Activated CD8-positive, alpha-beta T cell treated with anti-CD3 and anti-CD28 coated beads for 36 hours (primary cell): ENCODE data around the gene STEAP3. TPM values are rescaled to one million over a fixed set of nuclear protein-coding genes. Genes with fewer than 3 reads are reported as not detected.
A peak's percentile ranks its signal among the peaks of the same experiment; 100 is the strongest.

Experiments used
- ATAC-seq: fragments of 200-7000 bp; cut with Tn5 transposase; one replicate; pipeline ENCODE4 v1.10.0; 2021; ENCODE audit warnings: mild to moderate bottlenecking, moderate library complexity
- CTCF ChIA-PET: fragments of 350-600 bp; sonication (Branson Sonifier 250); formaldehyde crosslinking; loops from one replicate; lab custom pipeline; 2021; ENCODE audit warnings: antibody characterized with exemption; lab: Charles Lee
- POLR2A ChIA-PET: fragments of 350-600 bp; sonication (Branson Sonifier 250); formaldehyde crosslinking; loops from one replicate; lab custom pipeline; 2021; ENCODE audit warnings: antibody characterized with exemption; lab: Charles Lee
- DNase-seq: peaks from one replicate; pipeline ENCODE4 v3.0.0-alpha.2; 2020
- H3K27ac Mint-ChIP-seq: one replicate; pipeline ENCODE4 v1.8.0; 2021; ENCODE audit warnings: mild to moderate bottlenecking, mixed read lengths
- H3K27me3 Mint-ChIP-seq: one replicate; pipeline ENCODE4 v1.8.0; 2021; ENCODE audit warnings: mixed read lengths
- H3K36me3 Mint-ChIP-seq: one replicate; pipeline ENCODE4 v1.8.0; 2021; ENCODE audit warnings: low read depth, mixed read lengths
- H3K4me1 Mint-ChIP-seq: one replicate; pipeline ENCODE4 v1.8.0; 2021; ENCODE audit warnings: low read depth, mixed read lengths
- H3K4me3 Mint-ChIP-seq: one replicate; pipeline ENCODE4 v1.8.0; 2021; ENCODE audit warnings: mild to moderate bottlenecking, moderate library complexity, mixed read lengths
- H3K9me3 Mint-ChIP-seq: one replicate; pipeline ENCODE4 v1.8.0; 2021; ENCODE audit warnings: mixed read lengths
- intact Hi-C: fragments of 100-400 bp; cut with micrococcal nuclease; formaldehyde crosslinking; loops from one replicate; pipeline ENCODE4 v1.10.0; 2022
- total RNA-seq, 2 experiments: library from RNA; stranded (reverse); gene quantifications; one replicate each; pipeline ENCODE4 v1.2.3, GENCODE V29; 2021
- TF ChIP-seq, protein P1 (sequence below): fragments of 200-600 bp; IDR thresholded peaks from one replicate; pipeline ENCODE4 v1.8.0; 2022; ENCODE audit warnings: antibody characterized with exemption, mild to moderate bottlenecking

STEAP3 gene
- total RNA-seq, 2 experiments from 2014 or later: 0.18 to 0.34 TPM

DNA sequence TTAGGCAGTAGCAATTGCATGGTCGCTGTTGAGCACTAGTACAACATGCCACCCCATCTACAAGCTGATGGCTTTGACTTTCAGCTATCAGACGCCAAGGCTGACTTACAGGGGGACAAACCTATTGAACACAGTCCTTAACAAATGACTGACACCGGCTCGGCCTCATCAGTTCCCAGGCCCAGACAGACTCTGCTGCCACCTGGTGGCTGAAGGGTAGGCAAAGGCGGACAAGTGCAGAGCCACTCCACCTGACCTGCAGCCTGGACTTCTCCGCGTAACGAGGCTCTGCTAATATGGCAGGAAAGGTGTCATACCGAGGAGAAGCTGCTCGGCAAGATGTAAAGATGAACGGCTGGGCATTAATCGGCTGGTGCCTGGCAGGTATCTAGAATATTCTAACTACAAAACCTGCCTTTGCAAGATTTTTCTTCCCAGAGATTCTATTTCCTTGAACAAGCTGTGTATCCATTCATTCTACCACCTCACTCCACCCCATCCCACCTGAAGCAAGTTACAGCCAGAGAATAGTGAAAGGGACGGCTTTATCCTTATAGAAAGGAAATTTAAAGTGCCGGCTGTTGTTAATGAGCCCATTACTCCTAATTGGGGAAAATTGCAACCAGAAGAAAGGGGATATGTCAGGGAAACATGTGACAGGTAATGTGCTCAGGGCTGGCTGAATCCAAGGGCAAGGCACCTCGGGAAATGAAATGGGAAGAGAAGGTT lies 67.4 kb downstream of the STEAP3 start:
- ATAC-seq: no peak
- Mint-ChIP-seq H3K9me3 (no peaks in the 10 kb centered on the region), H3K4me3 (no peak overlapping the region), H3K36me3 (no peaks in the 10 kb centered on the region), H3K4me1 (no peaks in the 10 kb centered on the region), H3K27ac (no peak overlapping the region), H3K27me3 (no peaks in the 10 kb centered on the region)
- POLR2A ChIA-PET: interaction anchor here (0.6 kb wide), 1 partner anchor 9 kb away, joined by 3 read pairs; no protein-coding TSS in a partner anchor
- TF ChIP-seq, protein P1, sequence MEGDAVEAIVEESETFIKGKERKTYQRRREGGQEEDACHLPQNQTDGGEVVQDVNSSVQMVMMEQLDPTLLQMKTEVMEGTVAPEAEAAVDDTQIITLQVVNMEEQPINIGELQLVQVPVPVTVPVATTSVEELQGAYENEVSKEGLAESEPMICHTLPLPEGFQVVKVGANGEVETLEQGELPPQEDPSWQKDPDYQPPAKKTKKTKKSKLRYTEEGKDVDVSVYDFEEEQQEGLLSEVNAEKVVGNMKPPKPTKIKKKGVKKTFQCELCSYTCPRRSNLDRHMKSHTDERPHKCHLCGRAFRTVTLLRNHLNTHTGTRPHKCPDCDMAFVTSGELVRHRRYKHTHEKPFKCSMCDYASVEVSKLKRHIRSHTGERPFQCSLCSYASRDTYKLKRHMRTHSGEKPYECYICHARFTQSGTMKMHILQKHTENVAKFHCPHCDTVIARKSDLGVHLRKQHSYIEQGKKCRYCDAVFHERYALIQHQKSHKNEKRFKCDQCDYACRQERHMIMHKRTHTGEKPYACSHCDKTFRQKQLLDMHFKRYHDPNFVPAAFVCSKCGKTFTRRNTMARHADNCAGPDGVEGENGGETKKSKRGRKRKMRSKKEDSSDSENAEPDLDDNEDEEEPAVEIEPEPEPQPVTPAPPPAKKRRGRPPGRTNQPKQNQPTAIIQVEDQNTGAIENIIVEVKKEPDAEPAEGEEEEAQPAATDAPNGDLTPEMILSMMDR: no peak
- peak; percentile 7 for DNase-seq
- intact Hi-C loops: no loop called here
- CTCF ChIA-PET: interaction anchor here (1.0 kb wide), 1 partner anchor 409 kb away, joined by 3 read pairs; no protein-coding TSS in a partner anchor

DNA sequence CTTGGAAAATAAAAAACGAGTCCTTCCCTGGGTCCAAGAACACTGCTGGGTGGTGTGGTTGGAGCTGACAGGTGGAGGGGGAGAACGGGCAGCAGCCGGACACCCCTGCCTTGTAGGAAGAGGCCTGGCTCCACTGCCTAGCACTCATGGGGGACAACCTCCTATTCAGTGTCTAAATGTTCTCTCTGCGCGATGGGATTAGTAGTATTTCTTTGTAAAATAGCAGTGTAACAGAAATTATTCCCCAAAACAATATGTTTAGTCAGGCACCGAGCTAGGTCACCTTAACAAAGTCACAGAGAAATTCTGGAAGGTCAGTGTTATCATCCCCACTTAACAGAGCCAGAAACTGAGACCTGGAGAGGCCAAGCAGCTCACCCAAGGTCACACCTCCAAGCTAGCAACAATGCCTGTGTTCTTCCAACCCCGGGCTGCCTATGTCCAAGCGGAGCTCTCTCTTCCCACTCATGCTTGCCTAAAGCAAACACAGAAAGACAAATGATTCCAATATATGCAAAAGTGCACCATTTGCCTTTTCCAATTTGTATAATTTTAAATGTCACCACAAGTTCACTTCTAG lies 68.0 kb downstream of the STEAP3 start:
- TF ChIP-seq, protein P1: no peak
- Mint-ChIP-seq H3K9me3 (no peaks in the 10 kb centered on the region), H3K4me1 (no peaks in the 10 kb centered on the region), H3K4me3 (no peak overlapping the region), H3K27me3 (no peaks in the 10 kb centered on the region), H3K27ac (no peak overlapping the region), H3K36me3 (no peaks in the 10 kb centered on the region)
- no peak for DNase-seq
- ChIA-PET CTCF (interaction anchor here (1.0 to 1.1 kb wide), 3 partner anchors 9 to 410 kb away, joined by 3 to 4 read pairs (median 3); no protein-coding TSS in a partner anchor), POLR2A (no interaction called here)
- intact Hi-C loops: no loop called here
- no peak for ATAC-seq

DNA sequence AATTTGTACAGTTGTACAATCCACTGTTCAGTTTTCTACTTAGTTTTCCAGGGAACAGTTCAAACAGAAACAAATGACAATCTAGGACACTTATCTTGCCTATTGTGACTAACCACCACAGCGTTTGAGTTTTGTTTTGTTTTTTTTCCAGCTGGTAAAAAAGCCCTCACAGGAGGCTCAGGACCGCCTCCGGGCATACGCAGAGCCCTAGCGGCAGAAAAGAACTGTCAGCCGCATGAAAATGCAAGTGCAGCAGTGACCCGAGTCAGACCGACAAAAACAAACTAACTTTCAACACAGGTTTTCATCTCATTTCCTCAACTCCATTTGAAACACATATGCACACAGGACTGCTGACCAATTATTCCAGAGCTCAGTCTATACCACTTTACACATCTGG lies 68.6 kb downstream of the STEAP3 start:
- intact Hi-C loops: no loop called here

DNA sequence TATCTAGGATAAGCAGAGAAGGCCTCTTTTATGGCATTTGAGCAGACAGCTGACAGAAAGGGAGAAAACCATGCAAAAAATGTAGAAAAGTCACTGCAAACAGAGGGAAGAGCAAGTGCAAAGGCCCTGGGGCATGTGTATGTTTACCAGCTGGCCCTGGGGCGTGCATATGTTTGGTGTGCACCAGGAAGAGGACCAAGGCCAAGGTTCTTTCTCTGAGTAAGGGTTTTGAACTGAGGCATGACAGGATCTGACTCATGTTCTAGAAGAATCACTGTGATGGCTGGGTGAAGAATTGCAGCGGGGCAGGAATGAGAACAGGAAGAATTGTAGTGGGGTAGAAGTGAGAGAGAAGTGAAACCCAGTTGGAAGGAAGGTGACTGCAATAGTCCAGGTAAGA lies 69.6 kb downstream of the STEAP3 start:
- H3K4me3 Mint-ChIP-seq: no peak overlapping the region
- no peaks in the 10 kb centered on the region for H3K36me3 Mint-ChIP-seq
- no peaks in the 10 kb centered on the region for H3K27me3 Mint-ChIP-seq
- ChIA-PET CTCF (no interaction called here), POLR2A (no interaction called here)
- no peaks in the 10 kb centered on the region for H3K9me3 Mint-ChIP-seq
- no peak overlapping the region for H3K27ac Mint-ChIP-seq
- no peaks in the 10 kb centered on the region for H3K4me1 Mint-ChIP-seq
- TF ChIP-seq, protein P1: no peak
- DNase-seq: no peak
- no peak for ATAC-seq
- intact Hi-C loops: no loop called here

More for the DNA sequence above, 68.6 kb downstream of the STEAP3 start:
- no peak for DNase-seq
- H3K4me3 Mint-ChIP-seq: no peak overlapping the region
- no peak overlapping the region for H3K27ac Mint-ChIP-seq
- CTCF ChIA-PET: interaction anchor here (1.1 kb wide), 2 partner anchors 10 to 28 kb away, joined by 3 to 4 read pairs; no protein-coding TSS in a partner anchor
- TF ChIP-seq, protein P1: no peak
- no peaks in the 10 kb centered on the region for H3K9me3 Mint-ChIP-seq
- H3K4me1 Mint-ChIP-seq: no peaks in the 10 kb centered on the region
- ATAC-seq: no peak
- POLR2A ChIA-PET: no interaction called here
- H3K36me3 Mint-ChIP-seq: no peaks in the 10 kb centered on the region
- H3K27me3 Mint-ChIP-seq: no peaks in the 10 kb centered on the region

DNA sequence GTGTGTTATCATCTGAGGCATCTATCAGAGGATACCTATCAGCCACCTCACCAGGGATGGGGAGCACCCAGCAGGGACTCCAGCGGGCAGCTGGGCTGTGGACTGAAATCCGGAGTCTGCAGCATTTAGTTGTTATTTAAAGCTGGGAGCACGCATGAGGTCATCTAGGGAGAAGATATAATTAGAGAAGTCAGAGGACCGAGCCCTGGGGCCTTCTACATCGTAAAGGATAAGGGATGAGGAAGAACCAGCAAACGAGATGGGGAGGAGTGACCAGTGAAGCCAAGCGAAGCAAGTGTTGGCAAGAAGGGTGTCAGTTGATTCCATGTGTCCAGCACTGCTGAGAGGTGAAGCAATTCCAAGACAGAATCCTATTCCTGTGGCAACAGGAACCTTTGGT lies 70.3 kb downstream of the STEAP3 start:
- Mint-ChIP-seq H3K36me3 (no peaks in the 10 kb centered on the region), H3K9me3 (no peaks in the 10 kb centered on the region), H3K27ac (no peak overlapping the region), H3K27me3 (no peaks in the 10 kb centered on the region), H3K4me1 (no peaks in the 10 kb centered on the region), H3K4me3 (no peak overlapping the region)
- ChIA-PET POLR2A (no interaction called here), CTCF (no interaction called here)
- intact Hi-C loops: no loop called here
- DNase-seq: no peak
- ATAC-seq: no peak
- TF ChIP-seq, protein P1: no peak
